Measurements from ENCODE around the gene SH3PXD2B.
"Not testable (repeated sequence)": the region's sequence is repeated elsewhere in the genome, so short reads cannot be mapped to it uniquely, and the experiment has no call there.

Gene SH3PXD2B

DNA sequence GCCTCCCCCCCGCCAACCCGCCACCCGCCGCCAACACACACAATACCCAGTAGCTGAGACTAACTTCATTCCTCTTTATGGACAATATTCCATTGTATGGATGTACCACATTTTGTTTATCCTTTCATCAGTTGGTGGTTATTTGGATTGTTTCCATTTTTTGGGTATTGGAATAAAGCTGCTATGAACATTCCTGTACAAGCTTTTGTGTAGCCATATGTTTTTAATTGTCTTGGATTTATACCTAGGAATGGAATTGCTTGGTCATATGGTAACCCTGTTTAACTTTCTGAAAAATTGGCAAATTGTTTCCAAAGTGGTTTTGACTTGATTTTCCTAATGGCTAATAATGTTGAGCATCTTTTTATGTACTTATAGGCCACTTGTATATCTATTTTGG is 165.9 kb downstream of the SH3PXD2B start:
- DNase-seq: no peak

GRCh38 chr5:172287140-172287539 is 167.2 kb downstream of the SH3PXD2B start:
- not testable (repeated sequence) for DNase-seq

GRCh38 chr5:172285226-172286143 is 168.8 kb downstream of the SH3PXD2B start:
- DNase-seq: no peak

DNA sequence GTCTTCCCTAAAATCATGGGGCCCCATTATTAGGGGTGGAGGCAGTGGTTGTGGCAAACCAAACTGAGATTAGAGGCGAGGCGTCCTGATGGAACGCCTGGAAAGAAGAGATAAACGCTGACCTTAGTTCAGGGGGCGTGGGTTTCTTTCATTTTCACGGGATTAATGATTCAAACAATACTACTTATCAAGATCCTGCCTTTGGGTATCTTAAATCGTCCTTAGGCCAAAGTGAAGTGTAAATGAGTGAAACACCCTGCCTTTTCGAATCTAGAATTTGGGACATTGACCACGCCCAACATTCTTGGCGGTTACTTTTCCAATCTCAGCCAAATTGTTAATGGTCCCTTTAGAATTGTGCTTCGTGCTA is 169.7 kb downstream of the SH3PXD2B start:
- no peak for DNase-seq

DNA sequence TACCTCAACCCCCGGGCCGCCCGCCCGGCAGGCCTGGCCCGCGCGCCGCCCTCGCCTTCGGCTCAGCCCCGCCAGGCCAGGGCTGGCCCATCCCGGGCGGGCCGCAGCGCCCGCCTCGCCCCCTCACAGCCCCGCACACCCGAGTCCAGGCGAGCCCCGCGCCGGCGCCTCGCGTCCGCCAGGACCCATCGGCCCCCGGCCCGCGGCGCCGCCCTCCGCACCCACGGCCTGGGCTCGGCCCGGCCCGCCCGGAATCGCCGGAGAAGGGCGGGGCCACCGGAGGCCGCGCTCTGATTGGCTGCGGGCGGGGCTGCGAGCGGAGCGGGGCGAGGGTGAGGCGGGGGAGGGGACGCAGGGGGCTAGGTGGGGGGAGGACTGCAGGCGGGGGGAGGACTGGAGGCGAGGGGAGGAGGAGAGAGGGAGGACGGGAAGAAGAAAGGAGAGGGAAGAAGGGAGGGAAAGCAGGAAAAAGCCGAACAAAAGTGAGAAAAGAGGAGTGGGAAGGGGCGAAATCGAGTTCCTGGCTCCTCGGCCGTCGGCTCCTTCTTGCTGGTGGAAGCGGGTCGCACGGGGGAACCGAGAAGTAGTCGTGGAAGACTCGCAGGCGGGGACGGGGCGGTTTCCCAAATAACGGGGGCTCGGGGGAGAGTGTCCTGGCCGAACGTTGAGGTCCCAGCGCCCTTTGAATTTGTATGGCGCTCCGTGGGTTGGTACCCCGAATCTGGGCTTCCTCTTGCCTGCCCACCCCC is 170.3 kb downstream of the SH3PXD2B start:
- peak; percentile 72 to 84 for DNase-seq

- DNase-seq: peak; percentile 10 to 80
Measured at GRCh38 chr5:172283020-172283861, 171.1 kb downstream of the SH3PXD2B start, which contains the start of gene UBTD2. Gene UBTD2, minus strand, starts transcription at chr5:172283764. Its CDS starts 99 bp downstream, at chr5:172283665.

DNA sequence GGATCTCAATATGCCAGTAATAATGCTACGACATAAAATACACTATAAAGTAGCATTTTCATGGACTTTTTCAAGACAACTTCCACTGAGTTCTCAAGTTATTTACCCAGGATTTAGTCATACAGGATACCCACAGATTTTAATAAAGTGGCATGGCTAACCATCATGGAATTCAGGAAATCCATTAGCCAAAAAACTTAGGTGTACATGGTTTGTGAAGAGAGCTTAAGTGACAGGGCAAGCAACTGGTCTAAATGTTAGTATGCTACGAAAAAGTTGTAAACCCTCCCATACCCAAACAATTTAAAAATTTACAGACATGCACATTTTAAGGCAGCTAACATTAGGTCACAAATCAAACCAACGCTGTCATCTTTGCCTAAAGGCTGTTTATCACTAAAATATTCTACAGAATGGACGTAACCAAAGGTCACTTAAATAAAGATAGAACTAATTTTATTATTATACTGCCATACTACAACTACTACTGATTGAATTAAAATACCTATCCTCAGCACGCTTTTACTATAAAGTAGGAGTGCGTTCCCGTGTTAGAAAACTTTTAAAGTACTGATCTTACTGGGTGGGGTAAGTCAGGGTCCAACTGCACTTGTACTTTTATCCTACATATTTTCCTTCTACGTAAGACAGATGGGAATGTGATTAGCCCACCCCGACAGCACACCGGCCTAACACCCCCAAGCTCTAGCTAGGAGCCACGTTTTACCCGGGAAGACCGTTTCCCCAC is 171.9 kb downstream of the SH3PXD2B start:
- no peak for DNase-seq

- DNase-seq: no peak
Measured at GRCh38 chr5:172281346-172281745, 173.0 kb downstream of the SH3PXD2B start.

DNA sequence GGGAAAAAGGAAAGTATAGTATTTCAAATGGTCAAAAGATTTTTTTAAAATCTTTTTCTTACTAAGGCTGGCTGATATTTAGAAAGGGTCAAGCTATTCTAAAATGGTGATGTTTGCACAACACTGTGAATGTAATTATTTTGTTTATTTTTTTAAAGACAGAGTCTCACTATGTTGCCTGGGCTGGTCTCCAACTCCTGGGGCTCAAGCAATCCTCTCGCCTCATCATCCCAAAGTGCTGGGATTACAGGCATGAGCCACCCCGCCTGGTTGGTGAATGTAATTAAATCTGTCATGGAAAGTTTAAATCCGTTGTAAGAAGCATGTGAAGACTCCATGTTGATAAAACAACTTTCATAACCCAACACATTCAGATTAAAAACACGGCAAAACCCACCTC is 173.4 kb downstream of the SH3PXD2B start:
- DNase-seq: peak in 1 of 2 experiments; percentile 42

DNA sequence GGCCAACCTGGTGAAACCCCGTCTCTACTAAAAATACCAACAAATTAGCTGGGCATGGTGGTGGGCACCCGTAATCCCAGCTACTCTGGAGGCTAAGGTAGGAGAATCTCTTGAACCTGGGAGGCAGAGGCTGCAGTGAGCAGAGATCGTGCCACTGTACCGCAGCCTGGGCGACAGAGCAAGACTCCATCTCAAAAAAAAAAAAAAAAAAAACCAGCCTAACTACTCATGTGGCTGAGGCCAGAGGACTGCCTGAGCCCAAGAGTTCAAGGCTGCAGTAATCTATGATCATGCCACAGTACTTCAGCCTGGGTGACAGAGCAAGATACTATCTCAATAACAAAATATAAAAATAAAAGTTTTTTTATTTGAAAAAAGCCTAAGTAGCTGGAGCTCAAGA is 174.0 kb downstream of the SH3PXD2B start:
- DNase-seq: no peak

DNA sequence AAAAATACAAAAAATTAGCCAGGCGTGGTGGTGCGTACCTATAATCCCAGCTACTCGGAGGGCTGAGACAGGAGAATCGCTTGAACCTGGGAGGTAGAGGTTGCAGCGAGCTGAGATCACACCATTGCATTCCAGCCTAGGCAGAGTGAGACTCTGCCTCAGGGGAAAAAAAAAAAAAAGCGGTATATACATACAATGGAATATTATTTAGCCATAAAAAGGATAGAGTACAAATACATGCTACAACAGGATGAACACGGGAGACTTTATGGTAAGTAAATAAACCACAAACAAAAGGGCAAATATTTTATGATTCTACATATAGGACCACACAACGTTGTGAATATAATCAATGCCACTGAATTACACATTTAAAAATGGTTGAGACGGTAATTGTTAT is 176.0 kb downstream of the SH3PXD2B start:
- DNase-seq: no peak

DNA sequence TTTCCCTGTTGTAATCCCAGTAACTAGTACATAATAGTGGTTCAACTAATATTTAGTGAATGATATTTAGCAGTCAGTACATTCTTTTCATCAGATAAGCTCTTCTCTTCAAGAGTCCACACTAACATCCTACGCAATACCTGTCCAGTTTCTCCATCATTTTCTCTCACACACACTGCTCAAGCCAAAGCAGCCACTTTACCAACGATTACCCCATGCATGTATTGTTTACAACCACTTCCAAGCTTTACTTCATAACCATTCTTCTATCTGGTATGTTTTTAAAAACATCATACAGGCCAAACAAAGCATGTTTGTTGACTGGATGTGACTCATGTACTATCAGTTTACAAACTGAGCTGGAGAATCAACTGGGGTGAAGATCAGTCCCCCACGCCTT is 178.1 kb downstream of the SH3PXD2B start:
- DNase-seq: no peak

All from NCI-H2081 (cell line).